Mesenchymal stem cell (in vitro differentiated cells and primary cell): ENCODE data around the gene NID2.

Source experiments
- DNase-seq: peaks from one replicate; pipeline ENCODE4 v3.0.0-alpha.2; 2013
- H2AFZ ChIP-seq: one replicate; pipeline ENCODE4 v1.6.1; 2013; ENCODE audit warnings: low read depth, mild to moderate bottlenecking, control low read depth, inconsistent platforms, low read length, moderate library complexity
- H2AK5ac ChIP-seq: 2 replicates; pipeline ENCODE4 v1.6.1; 2013; ENCODE audit warnings: low read length, moderate library complexity, mild to moderate bottlenecking, inconsistent platforms; ENCODE audit not compliant: severe bottlenecking
- H2BK120ac ChIP-seq: one replicate; pipeline ENCODE4 v1.6.1; 2013; ENCODE audit warnings: low read depth, mild to moderate bottlenecking, inconsistent platforms, low read length, moderate library complexity
- H2BK12ac ChIP-seq, 2 experiments: one replicate each; pipeline ENCODE4 v1.6.1; 2013; ENCODE audit warnings: inconsistent platforms in 2 of 2, low read length in 2 of 2, mild to moderate bottlenecking in 2 of 2, moderate library complexity in 2 of 2, control low read depth in 1 of 2
- H2BK15ac ChIP-seq: one replicate; pipeline ENCODE4 v1.6.1; 2013; ENCODE audit warnings: mild to moderate bottlenecking, low read depth, inconsistent platforms; ENCODE audit not compliant: poor library complexity, severe bottlenecking
- H2BK5ac ChIP-seq: 2 replicates; pipeline ENCODE4 v1.6.1; 2013; ENCODE audit warnings: low read depth, mild to moderate bottlenecking, low read length, control low read depth, inconsistent platforms; ENCODE audit not compliant: poor library complexity, severe bottlenecking
- H3K14ac ChIP-seq, 2 experiments: one replicate each; pipeline ENCODE4 v1.6.1; 2013; ENCODE audit warnings: inconsistent platforms in 2 of 2, low read length in 2 of 2, control low read depth in 1 of 2, mild to moderate bottlenecking in 1 of 2, moderate library complexity in 1 of 2
- H3K18ac ChIP-seq, 2 experiments: one replicate each; pipeline ENCODE4 v1.6.1; 2013; ENCODE audit warnings: inconsistent platforms in 2 of 2, low read length in 2 of 2, control low read depth in 1 of 2, low read depth in 1 of 2, mild to moderate bottlenecking in 1 of 2
- H3K23ac ChIP-seq, 2 experiments: one replicate each; pipeline ENCODE4 v1.6.1; 2013; ENCODE audit warnings: inconsistent platforms in 2 of 2, low read length in 2 of 2, mild to moderate bottlenecking in 2 of 2, moderate library complexity in 2 of 2, control low read depth in 1 of 2
- H3K27ac ChIP-seq: 2 replicates; pipeline ENCODE4 v1.5.1; 2013; ENCODE audit warnings: mild to moderate bottlenecking, moderate library complexity, low read length, control low read depth, inconsistent platforms; ENCODE audit not compliant: poor library complexity, severe bottlenecking
- H3K27me3 ChIP-seq, 2 experiments: 2 replicates each; pipeline versions ENCODE4 v1.6.1 to v1.7.0; 2013; ENCODE audit warnings: low read length in 2 of 2, mild to moderate bottlenecking in 2 of 2, moderate library complexity in 2 of 2, control low read depth in 1 of 2, inconsistent platforms in 1 of 2; ENCODE audit not compliant: control insufficient read depth in 1 of 2, insufficient read depth in 1 of 2
- H3K36me3 ChIP-seq, 2 experiments: 2 replicates each; pipeline versions ENCODE4 v1.6.1 to v1.7.0; 2013; ENCODE audit warnings: low read length in 2 of 2, control low read depth in 1 of 2, inconsistent platforms in 1 of 2, low read depth in 1 of 2, mild to moderate bottlenecking in 1 of 2; ENCODE audit not compliant: insufficient read depth in 2 of 2, control insufficient read depth in 1 of 2
- H3K4ac ChIP-seq, 2 experiments: one replicate each; pipeline ENCODE4 v1.6.1; 2013; ENCODE audit warnings: inconsistent platforms in 2 of 2, low read length in 2 of 2, mild to moderate bottlenecking in 2 of 2, moderate library complexity in 2 of 2, control low read depth in 1 of 2, low read depth in 1 of 2
- H3K4me1 ChIP-seq: 2 replicates; pipeline ENCODE4 v1.6.1; 2013; ENCODE audit warnings: low read depth, low read length, control low read depth; ENCODE audit not compliant: control insufficient read depth, insufficient read depth
- H3K4me2 ChIP-seq: 2 replicates; pipeline ENCODE4 v1.6.1; 2013; ENCODE audit warnings: low read length, mild to moderate bottlenecking, inconsistent platforms; ENCODE audit not compliant: poor library complexity, severe bottlenecking
- H3K4me3 ChIP-seq, 2 experiments: 2 replicates each; pipeline versions ENCODE4 v1.5.1 to v1.7.0; 2013; ENCODE audit warnings: low read length in 2 of 2, mild to moderate bottlenecking in 2 of 2, control low read depth in 1 of 2, low read depth in 1 of 2; ENCODE audit not compliant: insufficient read depth in 1 of 2
- H3K79me1 ChIP-seq: replicated peaks from 2 replicates; pipeline ENCODE4 v1.6.1; 2013; ENCODE audit warnings: mild to moderate bottlenecking, control low read depth, low read length, inconsistent platforms; ENCODE audit not compliant: poor library complexity, severe bottlenecking
- H3K9ac ChIP-seq: 2 replicates; pipeline ENCODE4 v1.7.0; 2013; ENCODE audit warnings: mild to moderate bottlenecking, low read length, moderate library complexity
- H3K9me3 ChIP-seq: 2 replicates; pipeline ENCODE4 v1.7.0; 2013; ENCODE audit warnings: mild to moderate bottlenecking, low read length; ENCODE audit not compliant: control insufficient read depth
- H4K8ac ChIP-seq: one replicate; pipeline ENCODE4 v1.6.1; 2013; ENCODE audit warnings: inconsistent platforms, mild to moderate bottlenecking, low read length, moderate library complexity
- H4K91ac ChIP-seq: one replicate; pipeline ENCODE4 v1.6.1; 2013; ENCODE audit warnings: mild to moderate bottlenecking, low read length, inconsistent platforms
- WGBS: methylation state at CpG from one replicate; pipeline ENCODE4 v1.1.7; 2013; ENCODE audit warnings: mixed read lengths; 5-methylcytosine and 5-hydroxymethylcytosine counted together

NID2 gene

GRCh38 chr14:52042371-52043289 is 26.2 kb downstream of the NID2 start:
- H3K9ac ChIP-seq, result no peak overlapping the region
- no peak overlapping the region for H3K23ac ChIP-seq
- no peaks in the 10 kb centered on the region for H3K9me3 ChIP-seq
- no peak overlapping the region for H2BK12ac ChIP-seq
- peak overlapping the region in 1 of 2 experiments; percentile 14 for H3K4me3 ChIP-seq
- DNase-seq, result no peak
- no peak overlapping the region for H2AK5ac ChIP-seq
- no peak overlapping the region for H4K91ac ChIP-seq
- peak overlapping the region; percentile 45 for H4K8ac ChIP-seq
- H3K4me2 ChIP-seq, result no peak overlapping the region
- H3K4me1 ChIP-seq, result peaks cover 2% of the 10 kb centered on the region
- no peak overlapping the region for H2AFZ ChIP-seq
- H3K27me3 ChIP-seq, result peaks cover 0 to 30% of the 10 kb centered on the region in 2 experiments
- H2BK5ac ChIP-seq, result no peak overlapping the region
- H3K36me3 ChIP-seq, result peaks cover 3 to 47% of the 10 kb centered on the region in 2 experiments
- no peak overlapping the region for H2BK15ac ChIP-seq
- no peaks in the 10 kb centered on the region for H3K79me1 ChIP-seq
- H2BK120ac ChIP-seq, result no peak overlapping the region
- no peak overlapping the region for H3K14ac ChIP-seq
- 96% methylated on average over 8 of the region's 8 CpGs for WGBS
- H3K4ac ChIP-seq, result no peak overlapping the region
- H3K27ac ChIP-seq, result no peak overlapping the region
- H3K18ac ChIP-seq, result no peak overlapping the region

GRCh38 chr14:52040598-52040997 is 28.3 kb downstream of the NID2 start:
- H3K18ac ChIP-seq, result no peak overlapping the region
- no peak overlapping the region for H2BK5ac ChIP-seq
- DNase-seq, result no peak

GRCh38 chr14:52039124-52039815 is 29.6 kb downstream of the NID2 start:
- Histone ChIP-seq H2AFZ (no peak overlapping the region), H3K27me3 (peaks cover 0 to 21% of the 10 kb centered on the region in 2 experiments), H3K9me3 (no peaks in the 10 kb centered on the region), H3K4me2 (no peak overlapping the region), H2BK15ac (no peak overlapping the region), H2BK5ac (no peak overlapping the region), H3K79me1 (no peaks in the 10 kb centered on the region), H3K27ac (no peak overlapping the region), H3K36me3 (peaks cover 3 to 61% of the 10 kb centered on the region in 2 experiments), H4K8ac (no peak overlapping the region), H3K4me3 (no peak overlapping the region), H2BK120ac (no peak overlapping the region), H3K23ac (no peak overlapping the region), H3K18ac (no peak overlapping the region), H3K14ac (no peak overlapping the region), H2BK12ac (no peak overlapping the region), H3K9ac (no peak overlapping the region), H3K4me1 (peaks cover 2% of the 10 kb centered on the region), H3K4ac (no peak overlapping the region), H4K91ac (no peak overlapping the region), H2AK5ac (no peak overlapping the region)
- DNase-seq, result no peak
- 90% methylated on average over 3 of the region's 7 CpGs for WGBS

More at GRCh38 chr14:52040598-52040997, 28.3 kb downstream of the NID2 start:
- Histone ChIP-seq H3K36me3 (peaks cover 3 to 61% of the 10 kb centered on the region in 2 experiments), H2BK12ac (no peak overlapping the region), H3K14ac (no peak overlapping the region), H3K4me1 (peaks cover 2% of the 10 kb centered on the region), H3K23ac (no peak overlapping the region), H3K4ac (no peak overlapping the region), H3K4me2 (no peak overlapping the region), H2AFZ (no peak overlapping the region), H2AK5ac (no peak overlapping the region), H3K4me3 (no peak overlapping the region), H3K9ac (no peak overlapping the region), H2BK120ac (no peak overlapping the region), H2BK15ac (no peak overlapping the region), H3K27ac (no peak overlapping the region), H3K79me1 (no peaks in the 10 kb centered on the region), H4K91ac (no peak overlapping the region), H3K27me3 (peaks cover 0 to 21% of the 10 kb centered on the region in 2 experiments), H4K8ac (no peak overlapping the region), H3K9me3 (no peaks in the 10 kb centered on the region)
- 98% methylated on average over 7 of the region's 7 CpGs for WGBS

GRCh38 chr14:52033101-52033642 is 35.7 kb downstream of the NID2 start:
- no peaks in the 10 kb centered on the region for H3K79me1 ChIP-seq
- H3K14ac ChIP-seq, result no peak overlapping the region
- peak overlapping the region in 1 of 2 experiments; percentile 78 for H3K18ac ChIP-seq
- H3K4me3 ChIP-seq, result peak overlapping the region in 1 of 2 experiments; percentile 61
- H3K9ac ChIP-seq, result peak overlapping the region; percentile 79
- H2AFZ ChIP-seq, result no peak overlapping the region
- 16% methylated on average over 9 of the region's 10 CpGs for WGBS
- no peak overlapping the region for H3K4ac ChIP-seq
- peak; percentile 79 for DNase-seq
- no peaks in the 10 kb centered on the region for H3K9me3 ChIP-seq
- no peak overlapping the region for H3K4me2 ChIP-seq
- H4K8ac ChIP-seq, result peak overlapping the region; percentile 59
- H2BK120ac ChIP-seq, result no peak overlapping the region
- H3K27ac ChIP-seq, result no peak overlapping the region
- peaks cover 5% of the 10 kb centered on the region for H3K4me1 ChIP-seq
- H3K27me3 ChIP-seq, result peaks cover 0 to under 1% of the 10 kb centered on the region in 2 experiments
- peaks cover 0 to 32% of the 10 kb centered on the region in 2 experiments for H3K36me3 ChIP-seq
- no peak overlapping the region for H3K23ac ChIP-seq
- H2AK5ac ChIP-seq, result no peak overlapping the region
- no peak overlapping the region for H2BK15ac ChIP-seq
- no peak overlapping the region for H4K91ac ChIP-seq
- H2BK5ac ChIP-seq, result no peak overlapping the region
- no peak overlapping the region for H2BK12ac ChIP-seq
